HG03135 (cell line): Measurements from ENCODE around the gene LUZP2.

ENCODE experiments used
- ATAC-seq: cut with Tn5 transposase; IDR thresholded peaks from one replicate; pipeline ENCODE4 v1.9.1; 2021; ENCODE audit warnings: mild to moderate bottlenecking, moderate library complexity; ENCODE audit not compliant: unreplicated experiment

The LUZP2 gene

DNA sequence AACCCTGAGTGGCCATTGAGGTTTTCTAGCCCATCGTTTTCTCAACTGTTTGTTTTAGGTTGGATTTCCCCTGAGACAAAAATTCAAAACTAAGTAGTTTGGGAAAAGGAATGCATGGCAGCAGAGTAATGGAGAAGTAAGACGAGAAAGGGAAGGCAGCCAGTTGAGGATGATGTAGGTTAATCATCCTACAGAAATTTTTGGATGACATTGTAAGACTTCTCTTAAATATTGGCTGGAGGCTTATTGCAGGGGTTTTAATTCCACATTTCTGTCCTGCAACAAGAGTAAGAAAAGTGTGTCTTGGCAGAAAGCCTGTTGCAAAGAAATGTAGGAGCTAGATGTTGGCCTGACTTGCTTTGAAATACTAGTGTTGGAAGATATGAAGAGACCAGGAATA lies 308.8 kb downstream of the LUZP2 start:
- no peak for ATAC-seq

DNA sequence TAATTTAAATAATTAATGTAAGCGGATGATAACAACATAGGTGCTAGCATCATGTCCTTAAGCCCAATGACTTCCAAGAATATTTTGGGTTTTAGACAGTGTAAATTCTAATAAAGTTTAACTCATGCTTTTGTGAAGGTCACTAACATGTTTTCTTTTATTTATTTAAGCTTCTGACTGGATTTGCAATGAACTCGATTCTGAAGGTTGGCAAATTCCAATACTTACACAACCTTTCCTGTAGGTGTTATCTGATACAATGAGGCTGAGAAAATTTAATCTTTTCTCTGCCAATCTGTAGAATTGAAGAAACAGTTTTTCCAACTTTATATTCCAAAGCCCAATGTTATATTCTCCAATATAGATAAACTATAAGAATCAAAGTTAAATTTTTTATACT lies 311.3 kb downstream of the LUZP2 start:
- no peak for ATAC-seq

DNA sequence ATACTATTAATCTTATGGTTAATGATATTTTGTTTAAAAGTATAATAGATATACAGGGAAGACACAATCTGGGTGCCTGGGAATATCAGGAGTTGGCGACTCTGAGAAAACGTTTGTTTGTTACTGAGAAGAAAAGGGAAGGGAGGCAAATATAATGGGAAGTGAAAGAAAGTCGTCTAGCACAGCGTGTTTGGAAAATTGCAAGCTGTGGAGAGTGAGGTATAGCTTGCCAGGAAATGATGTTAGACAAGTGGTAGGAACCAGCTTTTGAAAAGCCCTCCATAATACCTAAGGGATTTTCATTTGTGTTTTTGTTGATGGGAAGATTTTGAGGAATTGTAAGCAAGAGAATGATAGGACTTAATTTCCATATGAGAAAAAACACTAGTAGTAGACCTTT lies 322.2 kb downstream of the LUZP2 start:
- no peak for ATAC-seq

DNA sequence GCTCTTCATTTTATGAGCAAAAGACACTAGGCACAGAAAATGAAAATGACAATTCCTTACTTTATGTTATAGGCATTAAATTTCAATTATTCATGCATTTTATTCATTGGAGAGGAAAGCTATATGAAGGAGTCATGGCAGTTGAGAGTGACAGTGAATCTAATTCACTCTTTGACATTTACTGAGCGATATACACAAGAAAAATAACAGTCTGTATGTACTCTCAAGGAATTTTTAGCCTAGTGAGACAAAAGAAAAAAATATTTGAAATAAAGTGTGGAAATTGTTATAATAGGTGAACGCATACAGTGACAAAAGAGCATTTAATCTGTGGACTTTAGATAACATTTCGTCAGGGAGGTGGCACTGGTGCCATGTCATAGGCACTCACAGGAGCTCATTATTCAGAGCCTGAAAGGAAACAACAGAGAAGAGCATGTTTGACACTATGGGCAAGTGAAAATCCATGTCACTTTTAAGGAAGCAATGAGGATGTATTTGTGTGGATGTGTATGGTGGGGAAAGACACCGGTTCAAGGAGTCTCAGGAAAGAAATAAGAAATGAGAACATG lies 323.1 kb downstream of the LUZP2 start:
- no peak for ATAC-seq

DNA sequence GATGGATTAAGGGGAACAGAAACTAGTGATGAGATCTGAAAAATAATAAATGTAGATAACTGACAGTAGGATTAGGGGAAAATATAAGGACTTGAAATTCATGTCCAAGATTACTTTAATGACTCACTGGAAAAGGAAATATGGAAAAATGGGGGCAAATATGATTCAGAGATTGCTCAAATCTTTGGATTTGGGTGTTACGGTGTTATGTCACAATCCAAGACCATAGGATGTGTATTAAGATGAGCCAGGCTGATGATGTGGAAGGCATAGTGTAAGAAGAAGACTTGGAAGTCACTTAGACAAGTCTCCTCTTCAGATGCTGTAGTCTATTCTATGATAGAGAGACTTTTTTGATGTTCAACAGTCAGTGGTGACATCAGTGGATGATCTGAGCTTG lies 323.7 kb downstream of the LUZP2 start:
- ATAC-seq, result no peak

DNA sequence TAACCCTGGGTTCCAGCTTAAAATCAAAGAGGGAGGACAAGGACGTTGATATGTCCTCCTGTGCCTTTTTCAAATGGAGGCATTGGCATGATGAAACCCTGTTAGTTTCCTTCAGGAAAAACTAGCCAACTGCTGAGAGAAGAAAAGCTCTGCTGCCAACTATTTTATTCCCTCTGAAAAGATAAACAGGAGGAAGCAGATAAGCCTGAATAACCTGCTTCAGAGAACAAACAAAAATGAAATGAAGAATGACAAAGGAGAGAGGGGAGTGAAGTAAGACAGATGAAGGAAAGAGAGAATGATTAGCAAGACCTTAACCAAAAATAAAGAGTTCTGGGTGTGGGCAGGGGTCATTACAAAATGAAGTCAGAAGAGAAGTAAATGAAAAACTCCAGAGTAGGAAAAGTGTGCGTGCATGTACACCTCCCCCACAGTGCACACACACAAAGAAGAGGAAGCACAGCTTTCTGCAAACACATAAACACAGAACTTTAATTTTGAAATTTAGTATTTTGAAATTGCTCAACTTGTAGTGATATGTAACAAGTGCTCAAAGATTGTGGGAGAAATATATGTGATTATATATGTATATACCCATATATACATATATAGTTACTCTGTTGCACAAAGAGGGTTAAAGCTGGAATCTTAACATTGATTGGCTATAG lies 332.2 kb downstream of the LUZP2 start:
- ATAC-seq, result no peak

DNA sequence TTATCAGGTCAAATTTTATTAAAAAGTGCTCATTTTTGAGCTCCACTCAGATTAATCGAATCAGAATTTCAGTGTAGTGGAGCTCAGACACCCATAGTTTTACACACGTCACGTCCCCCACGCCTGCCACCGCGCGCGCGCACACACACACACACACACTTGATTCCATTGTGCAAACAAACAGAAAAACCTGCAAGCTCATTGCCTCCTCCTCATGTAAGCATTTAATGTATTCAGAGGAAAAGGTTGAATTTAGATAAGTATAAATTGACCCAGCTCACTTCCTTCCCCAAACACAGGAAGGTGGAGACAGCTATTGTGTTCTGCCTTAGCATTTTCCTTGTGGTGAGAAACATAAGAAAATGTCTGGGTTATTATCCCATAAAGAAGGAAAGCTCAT lies 336.7 kb downstream of the LUZP2 start:
- no peak for ATAC-seq

DNA sequence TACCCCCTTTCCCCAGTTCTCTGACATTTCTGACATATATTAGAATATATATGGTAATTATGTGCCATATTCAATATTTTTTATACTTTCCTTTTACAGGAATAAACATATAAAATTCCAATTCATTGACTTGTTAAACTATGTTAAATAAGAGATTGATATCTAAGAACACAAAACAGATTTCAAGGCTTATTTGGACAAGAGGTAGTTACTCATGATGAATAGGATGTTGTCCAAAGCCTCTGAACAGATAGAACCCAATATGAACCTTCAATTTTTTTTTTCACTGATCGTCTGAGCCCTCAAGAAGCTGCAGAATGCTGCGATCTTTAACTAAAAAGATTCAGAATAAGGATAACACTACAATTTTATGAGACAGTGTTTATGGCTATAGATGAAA lies 340.3 kb downstream of the LUZP2 start:
- ATAC-seq, result no peak

DNA sequence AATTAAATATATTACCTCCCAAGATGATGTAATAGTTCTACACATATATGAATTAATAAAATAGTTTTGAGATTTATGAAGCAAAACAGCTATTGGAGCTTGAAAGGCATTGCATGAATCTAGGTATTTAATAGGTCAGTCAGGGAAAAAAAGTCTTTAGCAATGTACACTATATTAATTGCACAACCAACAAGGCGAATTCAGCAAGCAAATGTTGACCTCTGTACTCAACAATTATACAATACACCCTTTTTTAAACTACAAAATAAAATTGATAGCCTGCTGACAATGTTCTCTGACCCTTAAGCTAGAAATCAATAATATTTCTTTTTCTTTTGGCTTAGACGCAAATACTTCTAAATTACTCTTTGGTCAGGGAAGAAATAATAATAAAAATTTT lies 345.5 kb downstream of the LUZP2 start:
- ATAC-seq, result no peak

DNA sequence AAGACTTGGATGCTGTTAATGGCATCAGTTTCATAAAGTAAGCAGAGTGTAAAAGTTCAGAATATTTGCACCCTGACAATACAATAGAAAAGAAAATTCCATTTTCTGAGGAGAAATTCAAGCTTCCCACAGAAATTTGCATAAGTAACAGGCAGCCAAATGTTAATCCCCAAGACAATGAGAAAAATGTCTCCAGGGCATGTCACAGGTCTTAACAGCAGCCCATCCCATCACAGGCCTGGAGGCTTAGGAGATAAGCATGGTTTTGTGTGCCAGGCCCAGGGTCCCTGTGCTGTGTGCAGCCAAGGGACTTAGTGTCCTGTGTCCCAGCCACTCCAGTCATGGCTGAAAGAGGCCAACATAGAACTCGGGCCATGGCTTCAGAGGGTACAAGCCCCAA lies 347.6 kb downstream of the LUZP2 start:
- ATAC-seq, result no peak

DNA sequence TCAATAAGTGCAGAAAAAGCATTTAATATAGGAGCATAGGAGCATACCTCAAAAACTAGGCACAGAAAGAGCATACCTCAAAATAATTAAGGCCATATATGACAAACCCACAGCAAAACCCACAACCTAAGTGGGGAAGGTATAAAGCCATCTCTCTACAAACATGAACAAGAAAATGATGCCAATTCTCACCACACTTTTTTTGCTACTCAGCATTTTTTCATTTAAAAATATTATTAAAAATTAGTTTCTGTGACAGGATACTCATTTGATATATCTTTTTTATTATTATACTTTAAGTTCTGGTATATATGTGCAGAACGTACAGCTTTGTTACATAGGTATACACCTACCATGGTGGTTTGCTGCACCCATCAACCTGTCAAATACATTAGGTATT lies 352.0 kb downstream of the LUZP2 start:
- ATAC-seq, result no peak

DNA sequence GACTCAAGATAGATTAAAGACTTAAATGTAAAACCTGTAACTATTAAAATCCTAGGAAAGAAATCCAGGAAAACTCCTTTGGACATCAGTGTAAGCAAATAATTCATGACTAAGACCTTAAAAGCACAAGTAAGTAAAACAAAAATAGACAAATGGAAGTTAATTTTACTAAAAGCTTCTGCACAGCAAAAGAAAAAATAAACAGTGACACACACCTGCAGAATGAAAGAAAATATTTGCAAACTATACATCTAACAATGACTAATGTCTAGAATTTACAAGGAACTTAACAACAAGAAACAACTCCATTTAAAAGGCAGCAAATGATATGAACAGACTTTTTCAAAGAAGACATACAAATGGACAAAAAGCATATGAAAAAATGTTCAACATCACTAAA lies 359.1 kb downstream of the LUZP2 start:
- no peak for ATAC-seq

DNA sequence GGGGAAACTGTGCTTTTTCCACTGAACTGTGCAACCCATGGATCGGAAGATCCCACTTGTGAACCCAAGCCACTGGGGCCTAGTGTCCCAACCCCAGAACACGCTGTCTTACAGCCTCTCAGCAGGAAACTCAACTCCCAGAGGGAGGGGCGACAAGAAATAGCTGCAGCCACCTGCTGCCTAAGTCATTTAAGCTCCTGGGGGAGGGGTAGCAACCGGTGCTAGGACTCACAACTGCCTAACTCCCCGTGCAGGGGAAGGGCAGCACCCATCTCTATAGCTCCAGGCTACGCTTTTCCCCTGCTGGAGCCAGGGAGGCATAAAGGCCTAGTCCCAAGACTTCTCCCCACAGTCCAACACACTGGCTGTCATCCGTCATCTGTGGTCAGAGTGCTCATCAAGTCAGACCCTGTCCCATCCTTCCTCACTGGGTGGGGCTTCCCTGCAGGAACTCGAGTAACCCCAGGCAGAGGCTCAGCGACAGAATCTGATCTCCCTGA lies 363.0 kb downstream of the LUZP2 start:
- ATAC-seq, result no peak

DNA sequence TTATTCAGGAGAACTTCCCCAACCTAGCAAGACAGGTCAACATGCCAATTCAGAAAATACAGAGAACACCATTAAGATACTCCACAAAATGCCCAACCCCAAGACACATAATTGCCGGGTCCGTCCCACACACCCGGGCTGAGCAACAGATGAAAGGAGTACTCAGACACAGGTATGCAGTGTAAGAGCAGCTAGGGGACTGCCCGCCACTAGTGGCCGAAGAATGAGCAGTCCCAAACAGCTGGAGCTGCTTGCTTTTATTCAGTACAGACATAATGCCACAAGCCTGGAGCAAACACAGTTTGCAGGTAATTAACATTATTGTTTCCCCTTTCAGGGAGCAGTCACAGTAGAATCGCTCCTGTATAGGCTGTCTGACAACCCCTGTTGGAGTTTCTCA lies 364.6 kb downstream of the LUZP2 start:
- ATAC-seq, result no peak

DNA sequence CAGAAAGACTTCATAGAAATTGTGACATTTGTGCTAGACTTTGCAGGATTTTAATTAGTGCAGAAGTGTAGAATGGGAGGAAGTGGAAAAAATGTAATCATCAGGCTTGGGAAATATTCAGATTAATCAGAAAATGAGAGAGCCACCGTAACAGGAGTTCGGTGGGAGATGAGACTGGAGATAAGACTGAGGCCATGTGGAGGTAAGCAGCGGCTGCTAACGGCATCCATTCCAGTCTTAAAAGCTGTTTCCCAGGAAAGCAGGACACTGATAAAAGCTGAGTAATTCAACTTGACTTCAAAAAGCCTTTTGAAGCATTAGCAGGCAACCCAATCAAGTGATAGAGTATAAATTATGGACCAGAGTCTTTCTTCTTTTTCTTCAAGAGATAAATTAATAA lies 369.9 kb downstream of the LUZP2 start:
- no peak for ATAC-seq

DNA sequence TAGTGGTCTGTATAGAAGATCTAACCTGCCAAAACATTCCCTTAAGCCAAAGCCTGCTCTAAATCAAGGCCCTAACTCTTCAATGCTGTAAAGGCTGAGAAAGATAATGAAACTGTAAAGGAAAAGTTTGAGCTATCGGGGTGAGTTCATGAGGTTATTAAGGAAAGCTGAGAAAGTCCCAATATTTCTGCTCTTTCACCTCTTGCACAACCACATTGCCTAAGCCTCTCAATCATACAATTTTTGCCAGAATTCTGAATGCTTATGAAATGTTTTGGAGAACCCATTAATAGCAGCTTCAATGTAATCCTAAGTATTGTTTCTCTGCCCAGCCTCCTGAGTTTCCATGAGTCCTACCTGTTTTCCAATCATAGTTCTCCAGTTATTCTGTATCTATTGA lies 373.2 kb downstream of the LUZP2 start:
- no peak for ATAC-seq

DNA sequence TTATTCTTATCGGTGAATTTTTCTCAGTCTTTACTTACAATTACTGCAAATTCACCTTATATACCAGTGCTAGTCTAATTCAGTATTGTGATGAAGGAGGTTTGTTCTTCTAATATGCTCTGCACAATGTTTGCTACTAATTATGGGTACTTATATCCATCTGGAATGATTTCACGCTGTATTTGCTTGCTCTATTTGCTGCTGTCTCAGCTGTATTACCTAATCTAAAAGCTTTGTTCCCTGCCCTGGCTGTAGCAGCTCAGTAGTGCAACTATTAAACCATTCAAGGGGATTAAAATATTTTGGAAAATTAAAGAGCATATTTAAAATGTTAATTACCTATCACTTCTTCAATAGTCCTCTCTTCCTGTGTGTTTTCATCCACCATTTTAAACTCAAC lies 375.3 kb downstream of the LUZP2 start:
- no peak for ATAC-seq

DNA sequence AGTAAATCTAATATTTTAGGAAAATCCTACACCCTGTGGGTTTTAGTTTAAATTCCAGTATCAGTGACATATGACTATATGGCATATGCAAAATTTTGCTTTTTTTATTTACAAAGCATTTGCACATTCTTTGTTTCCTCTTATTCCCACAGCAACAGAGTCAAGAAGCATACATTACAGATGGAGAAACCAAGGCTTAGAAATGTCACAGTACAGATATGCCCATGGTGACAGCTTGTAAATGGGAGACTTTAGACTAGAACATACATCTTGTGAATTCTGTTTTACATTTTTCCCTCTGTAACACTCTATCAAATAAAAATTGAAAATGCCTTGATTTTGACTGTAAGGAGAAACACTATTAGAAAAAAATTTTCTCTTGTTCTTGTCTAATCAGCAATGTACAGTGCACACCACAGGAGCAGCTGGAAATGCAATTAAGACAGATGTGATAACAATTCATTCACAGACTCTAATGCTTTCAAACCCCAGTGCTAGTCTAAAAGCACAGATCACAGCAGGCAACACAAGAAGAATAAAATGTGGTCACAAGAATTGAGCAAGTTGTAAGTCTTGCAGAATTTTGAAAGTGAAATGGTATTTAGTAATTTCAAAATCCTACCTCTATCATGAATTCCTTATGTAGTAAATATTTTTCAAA lies 375.9 kb downstream of the LUZP2 start:
- no peak for ATAC-seq

DNA sequence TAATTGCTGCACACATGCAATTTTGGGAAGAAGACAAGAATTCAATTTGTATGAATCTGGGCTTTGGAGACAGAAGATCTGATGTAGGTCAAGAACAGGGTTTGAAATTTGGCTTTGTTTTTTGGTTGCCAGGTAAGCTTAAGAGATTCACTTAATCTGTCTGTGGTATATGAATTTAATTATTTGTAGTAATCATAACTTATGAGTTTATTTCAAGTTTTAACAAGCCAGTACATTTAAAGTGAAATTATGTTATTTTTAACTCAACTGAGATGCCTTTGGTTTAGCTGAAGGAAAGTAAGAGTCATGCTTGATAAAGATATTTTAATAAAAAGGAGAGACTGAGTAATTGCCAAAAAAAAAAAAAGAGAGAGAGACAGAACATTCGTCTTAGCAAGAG lies 384.1 kb downstream of the LUZP2 start:
- ATAC-seq, result no peak

DNA sequence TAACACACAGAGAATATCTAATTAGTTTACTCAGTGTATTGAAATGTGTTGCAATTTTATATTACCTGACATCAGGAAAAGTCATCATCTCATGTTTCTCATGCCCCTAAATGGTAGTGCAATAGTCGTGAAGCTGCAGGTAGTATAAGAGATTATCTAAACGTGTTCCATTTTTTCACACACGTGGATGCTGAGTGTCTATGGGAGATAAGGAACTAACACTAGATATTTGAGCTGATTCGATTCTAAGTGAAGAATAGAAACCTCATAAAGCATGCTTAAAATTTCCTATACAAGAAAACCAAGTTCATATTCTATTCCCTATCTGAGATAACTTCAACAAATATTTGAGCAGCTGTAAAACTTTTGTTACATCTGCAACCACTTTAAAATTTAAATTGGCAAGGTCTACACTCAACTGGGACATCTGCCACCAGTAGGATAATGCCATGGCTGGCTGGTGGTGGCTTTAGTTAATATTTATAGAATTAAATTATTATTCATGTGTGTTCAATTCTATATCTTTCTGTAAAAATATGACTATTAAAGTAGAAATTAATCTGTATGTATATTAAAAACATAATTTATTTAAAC lies 388.8 kb downstream of the LUZP2 start:
- ATAC-seq, result no peak

DNA sequence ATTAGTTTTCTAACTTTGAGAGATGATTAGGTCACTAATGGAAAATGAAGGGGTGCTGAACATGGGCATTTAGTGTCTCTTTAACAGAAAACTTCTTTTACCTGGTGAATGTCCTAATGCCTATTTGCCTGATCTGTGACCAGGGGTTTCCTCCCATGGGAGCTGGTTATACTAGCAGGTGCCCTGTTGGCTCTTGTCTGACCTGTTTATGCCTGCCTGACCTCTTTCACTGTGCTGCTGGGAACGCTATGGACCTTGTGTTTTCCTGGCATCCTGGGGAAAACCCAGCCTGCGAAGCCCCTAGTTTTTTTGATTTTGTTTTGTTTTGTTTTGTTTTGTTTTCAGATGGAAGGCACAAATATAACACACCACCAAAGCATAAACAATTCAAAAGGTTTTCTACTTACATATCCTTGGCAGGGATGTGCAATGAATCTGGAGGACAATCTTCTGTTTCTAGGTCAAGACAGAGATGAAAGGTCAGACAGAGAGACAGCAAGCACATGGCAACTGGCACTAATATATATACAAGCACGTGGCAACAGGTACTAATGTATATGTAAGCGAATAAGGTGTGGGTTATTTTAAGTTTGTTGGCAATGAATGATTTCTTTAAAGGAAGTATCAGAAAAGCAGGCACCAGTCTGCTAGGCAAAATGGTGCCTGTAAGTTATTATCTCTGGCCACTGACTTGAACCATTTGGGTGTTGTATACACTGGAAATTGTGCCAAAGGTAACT lies 390.2 kb downstream of the LUZP2 start:
- ATAC-seq, result no peak
